ENCODE measurements around the gene RPL29. TPM values are rescaled to one million over a fixed set of nuclear protein-coding genes. Genes with fewer than 3 reads are reported as not detected.
A peak's percentile ranks its signal among the peaks of the same experiment; 100 is the strongest.

RPL29 gene
- total and polyA plus RNA-seq, 2 donors (not counting 3 experiments of a cell fraction or from before 2014, with no cell fraction given) = 1,236 to 2,177 TPM

DNA sequence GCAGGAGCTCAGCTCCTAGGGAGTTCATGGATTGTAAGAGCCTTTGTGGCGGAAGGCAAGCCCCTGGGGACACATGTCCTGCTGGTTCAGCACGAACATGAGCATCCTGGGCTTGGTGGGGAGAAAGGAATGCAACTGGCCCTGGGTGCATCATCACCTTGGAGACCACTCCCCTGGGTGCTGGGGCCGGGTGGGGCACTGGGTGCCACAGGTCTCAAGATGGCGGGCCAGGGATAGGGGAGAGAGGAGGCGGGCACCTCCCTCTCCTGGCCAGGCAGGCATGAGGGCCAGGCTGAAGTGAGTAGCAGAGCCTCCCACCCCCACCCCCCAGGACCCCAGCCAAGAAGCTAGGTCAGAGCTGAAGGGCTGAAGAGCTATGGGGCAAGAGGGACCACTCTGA is 29.2 kb downstream of the RPL29 start:
- FAIRE-seq (no peak), DNase-seq (ENCODE audit: low read depth, low spot score) (no peak)
- Histone ChIP-seq H3K9me1 (replicated peaks; ENCODE audit: control insufficient read depth, extremely low read depth, insufficient read depth, low read length) (no peaks in the 10 kb centered on the region), H3K36me3 (ENCODE audit: control insufficient read depth in 2 of 2, extremely low read depth in 1 of 2, insufficient read depth in 2 of 2, low read length in 2 of 2) (no peaks in the 10 kb centered on the region), H3K27me3 (ENCODE audit: control insufficient read depth in 2 of 2, insufficient read depth in 2 of 2, low read length in 2 of 2) (no peaks in the 10 kb centered on the region), H4K20me1 (replicated peaks; ENCODE audit: control insufficient read depth, extremely low read depth, insufficient read depth, low read length) (no peaks in the 10 kb centered on the region), H2AFZ (ENCODE audit: low read depth, low read length) (no peak overlapping the region), H3K79me2 (ENCODE audit: control insufficient read depth, insufficient read depth, low read length) (no peaks in the 10 kb centered on the region), H3K9ac (replicated peaks; ENCODE audit: extremely low read depth, insufficient read depth, low read length) (peak overlapping the region; percentile 89), H3K4me1 (ENCODE audit: control insufficient read depth, extremely low read depth, insufficient read depth, low read length) (peaks cover 4% of the 10 kb centered on the region), H3K4me3 (replicated peaks in 1 of 3; ENCODE audit: insufficient read depth in 1 of 3, low read depth in 1 of 3, low read length in 3 of 3) (peak overlapping the region; percentile 37 to 75 (median 68)), H3K27ac (ENCODE audit: insufficient read depth, low read depth, low read length) (peak overlapping the region; percentile 59), H3K9me3 (replicated peaks; ENCODE audit: control insufficient read depth, insufficient read depth, low read length) (no peaks in the 10 kb centered on the region), H3K4me2 (ENCODE audit: insufficient read depth, low read length) (peak overlapping the region; percentile 83)
- no TSS peak for BruUV-seq (replicated peaks)
- intact Hi-C loops (cut with micrococcal nuclease) = no loop called here
- ChIA-PET CTCF (interaction anchor here (3.4 to 3.5 kb wide), 2 partner anchors 9 to 16 kb away, joined by 13 to 14 read pairs; partner anchors contain the start of gene ACY1), POLR2A (no interaction called here)
- TF ChIP-seq JUN (IDR thresholded peaks at IDR 0.05; ENCODE audit: borderline replicate concordance, insufficient read depth, insufficient read length, low read depth) = no peak
- no peak for TF ChIP-seq POLR2A (IDR thresholded peaks at IDR 0.05; ENCODE audit: low read depth, low read length)
- TF ChIP-seq MYC (IDR thresholded peaks at IDR 0.05; ENCODE audit: low read depth, low read length) = no peak
- TF ChIP-seq, protein P1, sequence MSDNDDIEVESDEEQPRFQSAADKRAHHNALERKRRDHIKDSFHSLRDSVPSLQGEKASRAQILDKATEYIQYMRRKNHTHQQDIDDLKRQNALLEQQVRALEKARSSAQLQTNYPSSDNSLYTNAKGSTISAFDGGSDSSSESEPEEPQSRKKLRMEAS (IDR thresholded peaks at IDR 0.05; ENCODE audit: insufficient read depth, insufficient read length) = no peak
- no peak for TF ChIP-seq FOS (IDR thresholded peaks at IDR 0.05; ENCODE audit: borderline replicate concordance, insufficient read depth, low read length)
- no peak for TF ChIP-seq POLR2AphosphoS5 (IDR thresholded peaks at IDR 0.05; ENCODE audit: insufficient read depth, low read depth, low read length)
- TF ChIP-seq GATA2 (IDR thresholded peaks at IDR 0.05; ENCODE audit: insufficient read depth, insufficient read length, low read depth, low read length) = no peak
- TF ChIP-seq EZH2 (IDR thresholded peaks at IDR 0.05; ENCODE audit: borderline replicate concordance, low read depth, low read length, severe bottlenecking) = no peak
- TF ChIP-seq, protein P2, sequence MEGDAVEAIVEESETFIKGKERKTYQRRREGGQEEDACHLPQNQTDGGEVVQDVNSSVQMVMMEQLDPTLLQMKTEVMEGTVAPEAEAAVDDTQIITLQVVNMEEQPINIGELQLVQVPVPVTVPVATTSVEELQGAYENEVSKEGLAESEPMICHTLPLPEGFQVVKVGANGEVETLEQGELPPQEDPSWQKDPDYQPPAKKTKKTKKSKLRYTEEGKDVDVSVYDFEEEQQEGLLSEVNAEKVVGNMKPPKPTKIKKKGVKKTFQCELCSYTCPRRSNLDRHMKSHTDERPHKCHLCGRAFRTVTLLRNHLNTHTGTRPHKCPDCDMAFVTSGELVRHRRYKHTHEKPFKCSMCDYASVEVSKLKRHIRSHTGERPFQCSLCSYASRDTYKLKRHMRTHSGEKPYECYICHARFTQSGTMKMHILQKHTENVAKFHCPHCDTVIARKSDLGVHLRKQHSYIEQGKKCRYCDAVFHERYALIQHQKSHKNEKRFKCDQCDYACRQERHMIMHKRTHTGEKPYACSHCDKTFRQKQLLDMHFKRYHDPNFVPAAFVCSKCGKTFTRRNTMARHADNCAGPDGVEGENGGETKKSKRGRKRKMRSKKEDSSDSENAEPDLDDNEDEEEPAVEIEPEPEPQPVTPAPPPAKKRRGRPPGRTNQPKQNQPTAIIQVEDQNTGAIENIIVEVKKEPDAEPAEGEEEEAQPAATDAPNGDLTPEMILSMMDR (IDR thresholded peaks at IDR 0.05; ENCODE audit: extremely low read depth in 1 of 2, insufficient read depth in 1 of 2, low read depth in 1 of 2, low read length in 2 of 2) = no peak
- dilution Hi-C loops (cut with MboI; ENCODE audit: extremely low pct_ligation_motif_present, low sequenced_read_pairs) = no loop called here

All from endothelial cell of umbilical vein (primary cell).